ENCODE measurements around the gene CDRT4. TPM values are rescaled to one million over a fixed set of nuclear protein-coding genes. Genes with fewer than 3 reads are reported as not detected.

CDRT4 gene
- total RNA-seq, 4 donors from 2014 or later: 7.1 to 23.8 (median 8.8) TPM

DNA sequence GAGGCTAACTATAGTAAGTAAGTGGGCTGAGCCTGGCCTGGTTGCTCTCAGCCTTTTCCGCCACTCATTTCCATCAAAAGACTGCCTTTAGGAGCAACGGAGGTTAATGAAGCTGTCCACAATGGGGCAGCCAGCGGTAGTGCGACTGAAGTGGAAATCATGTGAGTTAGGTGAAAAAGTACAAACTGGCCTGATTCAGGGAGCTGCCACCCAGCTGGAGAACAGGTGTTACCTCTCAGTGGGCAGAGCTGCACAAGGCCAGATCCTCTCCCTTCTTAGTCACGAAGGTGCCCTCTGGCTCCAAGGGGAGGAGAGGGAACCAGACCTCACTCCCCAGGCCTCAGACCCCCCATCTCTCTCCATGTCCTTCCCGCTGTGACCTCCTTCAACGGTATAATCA lies 34.4 kb upstream of the CDRT4 start:
- no peaks in the 10 kb centered on the region for H3K27me3 ChIP-seq
- H3K4me1 ChIP-seq: peaks cover 21% of the 10 kb centered on the region
- no peaks in the 10 kb centered on the region for H3K9me3 ChIP-seq
- no peaks in the 10 kb centered on the region for H3K36me3 ChIP-seq
- DNase-seq (ENCODE audit: low spot score in 2 of 2): no peak
- peak overlapping the region; percentile 41 for H3K4me3 ChIP-seq
- H3K27ac ChIP-seq: peak overlapping the region; percentile 87
- TF ChIP-seq POLR2A (IDR thresholded peaks at IDR 0.05): no peak
- TF ChIP-seq POLR2AphosphoS5 (IDR thresholded peaks at IDR 0.05): no peak
- TF ChIP-seq EP300 (IDR thresholded peaks at IDR 0.05): no peak
- TF ChIP-seq, protein P1, sequence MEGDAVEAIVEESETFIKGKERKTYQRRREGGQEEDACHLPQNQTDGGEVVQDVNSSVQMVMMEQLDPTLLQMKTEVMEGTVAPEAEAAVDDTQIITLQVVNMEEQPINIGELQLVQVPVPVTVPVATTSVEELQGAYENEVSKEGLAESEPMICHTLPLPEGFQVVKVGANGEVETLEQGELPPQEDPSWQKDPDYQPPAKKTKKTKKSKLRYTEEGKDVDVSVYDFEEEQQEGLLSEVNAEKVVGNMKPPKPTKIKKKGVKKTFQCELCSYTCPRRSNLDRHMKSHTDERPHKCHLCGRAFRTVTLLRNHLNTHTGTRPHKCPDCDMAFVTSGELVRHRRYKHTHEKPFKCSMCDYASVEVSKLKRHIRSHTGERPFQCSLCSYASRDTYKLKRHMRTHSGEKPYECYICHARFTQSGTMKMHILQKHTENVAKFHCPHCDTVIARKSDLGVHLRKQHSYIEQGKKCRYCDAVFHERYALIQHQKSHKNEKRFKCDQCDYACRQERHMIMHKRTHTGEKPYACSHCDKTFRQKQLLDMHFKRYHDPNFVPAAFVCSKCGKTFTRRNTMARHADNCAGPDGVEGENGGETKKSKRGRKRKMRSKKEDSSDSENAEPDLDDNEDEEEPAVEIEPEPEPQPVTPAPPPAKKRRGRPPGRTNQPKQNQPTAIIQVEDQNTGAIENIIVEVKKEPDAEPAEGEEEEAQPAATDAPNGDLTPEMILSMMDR (IDR thresholded peaks at IDR 0.05): no peak
- 71% methylated on average over 7 of the region's 7 CpGs for WGBS

DNA sequence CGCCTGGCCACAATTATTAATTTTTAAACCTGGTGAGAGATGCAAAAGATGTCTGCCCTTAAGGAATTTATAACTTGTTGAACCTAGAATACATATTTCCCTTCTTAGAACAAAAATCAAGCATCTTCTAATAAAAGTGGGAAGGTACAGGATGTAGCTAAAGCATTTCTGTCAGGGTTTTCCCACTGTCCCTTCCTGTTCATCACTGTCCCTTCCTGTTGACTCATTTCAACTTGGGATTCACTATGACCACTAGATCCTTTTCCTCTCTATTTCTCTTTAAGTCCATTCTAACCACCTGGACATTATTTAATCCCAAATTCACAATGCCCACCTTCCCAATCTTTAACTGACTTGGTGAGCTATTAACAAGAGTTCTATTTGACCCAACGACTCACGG lies 33.9 kb upstream of the CDRT4 start:
- no peaks in the 10 kb centered on the region for H3K9me3 ChIP-seq
- H3K36me3 ChIP-seq: no peaks in the 10 kb centered on the region
- no peak for DNase-seq (ENCODE audit: low spot score in 2 of 2)
- TF ChIP-seq EP300 (IDR thresholded peaks at IDR 0.05) (no peak), POLR2A (IDR thresholded peaks at IDR 0.05) (no peak), POLR2AphosphoS5 (IDR thresholded peaks at IDR 0.05) (no peak)
- TF ChIP-seq, protein P1 (IDR thresholded peaks at IDR 0.05): no peak
- H3K27me3 ChIP-seq: no peaks in the 10 kb centered on the region
- no peak overlapping the region for H3K4me3 ChIP-seq
- H3K4me1 ChIP-seq: peaks cover 24% of the 10 kb centered on the region
- H3K27ac ChIP-seq: peak overlapping the region; percentile 87
- 89% methylated on average over 3 of the region's 3 CpGs for WGBS

DNA sequence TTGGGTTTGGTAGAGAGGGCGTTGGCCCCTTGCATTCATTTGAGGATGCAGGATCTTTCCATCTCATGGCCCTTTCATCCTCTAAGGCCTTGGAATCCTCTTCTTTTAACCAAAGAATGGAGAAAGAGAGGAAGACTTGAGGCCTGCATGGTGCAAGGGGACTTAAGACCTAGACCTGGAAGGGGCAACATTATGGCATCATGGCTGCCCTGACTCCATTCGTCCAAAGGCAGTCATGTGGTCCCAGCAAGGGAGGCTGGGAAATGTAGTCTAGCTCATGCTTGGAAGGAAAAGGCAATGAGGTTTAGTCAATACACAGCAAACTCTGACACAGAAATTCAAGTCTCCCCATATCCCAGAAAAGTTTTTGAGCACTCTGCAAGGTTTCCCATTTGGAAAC lies 30.7 kb upstream of the CDRT4 start:
- H3K4me3 ChIP-seq: no peak overlapping the region
- H3K27ac ChIP-seq: no peak overlapping the region
- H3K36me3 ChIP-seq: no peaks in the 10 kb centered on the region
- peaks cover 27% of the 10 kb centered on the region for H3K4me1 ChIP-seq
- H3K27me3 ChIP-seq: no peaks in the 10 kb centered on the region
- H3K9me3 ChIP-seq: no peaks in the 10 kb centered on the region
- TF ChIP-seq POLR2A (IDR thresholded peaks at IDR 0.05) (no peak), EP300 (IDR thresholded peaks at IDR 0.05) (no peak), POLR2AphosphoS5 (IDR thresholded peaks at IDR 0.05) (no peak)
- TF ChIP-seq, protein P1 (IDR thresholded peaks at IDR 0.05): no peak
- no peak for DNase-seq (ENCODE audit: low spot score in 2 of 2)
- 62% methylated on average over 2 of the region's 2 CpGs for WGBS

DNA sequence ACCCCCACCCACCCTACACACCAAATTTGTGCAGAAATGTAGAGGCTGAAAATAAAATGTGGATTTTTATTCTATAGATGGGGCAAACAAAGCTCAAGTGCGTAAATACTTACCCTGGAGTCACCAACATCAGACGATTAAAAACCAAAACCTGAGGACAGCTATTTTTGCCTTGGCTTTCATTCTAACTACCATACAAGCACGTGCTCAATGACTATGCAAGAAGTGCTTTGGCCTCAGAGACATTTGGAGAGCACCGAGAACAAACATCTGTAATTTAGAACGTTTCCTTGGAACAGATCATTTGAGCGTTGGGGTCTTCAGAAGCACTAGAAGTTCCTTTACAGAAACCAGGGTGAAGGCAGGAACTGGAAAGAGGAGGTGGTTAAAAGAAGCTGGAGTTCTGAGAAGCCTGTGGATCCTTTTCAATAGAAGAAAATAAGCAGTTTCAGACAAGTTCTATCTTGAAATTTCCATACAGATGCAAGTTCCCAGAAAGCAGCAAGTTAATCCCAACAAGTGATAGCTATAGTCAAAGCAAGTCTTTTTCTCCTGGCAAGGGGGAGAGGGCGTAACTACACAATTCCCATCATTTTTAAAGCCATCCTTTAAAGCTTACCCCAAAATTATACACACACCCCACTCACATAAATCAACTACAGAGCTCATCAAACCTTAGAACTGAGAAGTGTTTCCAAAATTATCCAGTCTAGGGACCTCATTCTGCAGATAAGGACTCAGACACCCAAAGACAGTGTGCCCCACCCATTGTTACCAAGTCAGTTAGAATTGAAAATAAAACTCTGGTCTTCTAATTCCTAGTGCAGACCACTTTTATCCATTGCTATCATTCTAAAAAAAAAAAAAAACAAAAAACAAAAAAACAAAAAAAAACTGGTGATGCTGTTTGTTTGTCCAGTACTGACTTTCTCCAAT lies 29.6 kb upstream of the CDRT4 start:
- no peak overlapping the region for H3K27ac ChIP-seq
- WGBS: 52% methylated on average over 7 of the region's 7 CpGs
- H3K4me3 ChIP-seq: no peak overlapping the region

DNA sequence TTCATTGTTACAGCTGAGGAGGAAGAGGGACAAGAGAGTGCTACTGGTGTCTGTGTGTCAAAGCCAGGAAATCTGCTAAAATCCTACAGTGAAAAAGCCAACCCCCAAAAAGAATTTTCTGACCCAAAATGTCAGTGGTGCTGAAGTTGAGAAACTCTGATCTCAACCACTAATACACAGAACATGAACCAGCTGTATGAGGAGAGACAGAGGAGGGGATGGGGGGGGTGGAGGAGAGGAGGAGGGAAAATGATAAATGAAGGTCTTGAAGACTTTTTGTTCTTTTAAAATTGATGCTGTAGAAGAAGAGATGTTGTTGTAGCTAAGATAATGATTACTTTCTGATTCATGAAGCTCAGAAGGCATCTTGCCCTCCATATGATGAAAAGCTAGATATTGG lies 27.4 kb upstream of the CDRT4 start:
- no peaks in the 10 kb centered on the region for H3K27me3 ChIP-seq
- H3K4me3 ChIP-seq: no peak overlapping the region
- DNase-seq (ENCODE audit: low spot score in 2 of 2): no peak
- H3K9me3 ChIP-seq: no peaks in the 10 kb centered on the region
- H3K36me3 ChIP-seq: no peaks in the 10 kb centered on the region
- no peak for TF ChIP-seq EP300 (IDR thresholded peaks at IDR 0.05)
- TF ChIP-seq, protein P1 (IDR thresholded peaks at IDR 0.05): no peak
- no peak for TF ChIP-seq POLR2AphosphoS5 (IDR thresholded peaks at IDR 0.05)
- no peak for TF ChIP-seq POLR2A (IDR thresholded peaks at IDR 0.05)
- peaks cover 19% of the 10 kb centered on the region for H3K4me1 ChIP-seq
- no peak overlapping the region for H3K27ac ChIP-seq

More for the DNA sequence above, 29.6 kb upstream of the CDRT4 start:
- Histone ChIP-seq H3K36me3 (no peaks in the 10 kb centered on the region), H3K4me1 (peaks cover 16% of the 10 kb centered on the region), H3K9me3 (no peaks in the 10 kb centered on the region), H3K27me3 (no peaks in the 10 kb centered on the region)
- TF ChIP-seq POLR2AphosphoS5 (IDR thresholded peaks at IDR 0.05): no peak
- TF ChIP-seq, protein P1 (IDR thresholded peaks at IDR 0.05): no peak
- TF ChIP-seq POLR2A (IDR thresholded peaks at IDR 0.05): no peak
- TF ChIP-seq EP300 (IDR thresholded peaks at IDR 0.05): no peak
- no peak for DNase-seq (ENCODE audit: low spot score in 2 of 2)
